GM21529 (cell line): ENCODE results near the gene RASL10A.
"Not testable (repeated sequence)": the region's sequence is repeated elsewhere in the genome, so short reads cannot be mapped to it uniquely, and the experiment has no call there.

ENCODE experiments used
- ATAC-seq: cut with Tn5 transposase; IDR thresholded peaks from one replicate; pipeline ENCODE4 v1.9.1; 2021; ENCODE audit not compliant: unreplicated experiment

RASL10A gene

GRCh38 chr22:29315286-29316140 lies at the start of gene RASL10A:
RASL10A (minus strand) TSS chr22:29315697; CDS start chr22:29315246, 451 bp downstream.
- ATAC-seq: no peak

- ATAC-seq: no peak
Measured at GRCh38 chr22:29359469-29359868, 44.0 kb upstream of the RASL10A start.

- not testable (repeated sequence) for ATAC-seq
Measured at GRCh38 chr22:29357193-29357890, 41.8 kb upstream of the RASL10A start.

- no peak for ATAC-seq
Measured at GRCh38 chr22:29353860-29354259, 38.4 kb upstream of the RASL10A start.

GRCh38 chr22:29353286-29353685 lies 37.8 kb upstream of the RASL10A start:
- ATAC-seq: no peak

- ATAC-seq: no peak
Measured at GRCh38 chr22:29352778-29353177, 37.3 kb upstream of the RASL10A start.

- ATAC-seq: no peak
Measured at GRCh38 chr22:29351891-29352290, 36.4 kb upstream of the RASL10A start.

- ATAC-seq: no peak
Measured at GRCh38 chr22:29351042-29351441, 35.5 kb upstream of the RASL10A start.

GRCh38 chr22:29348956-29349355 lies 33.5 kb upstream of the RASL10A start:
- ATAC-seq: no peak

- no peak for ATAC-seq
Measured at GRCh38 chr22:29348041-29348440, 32.5 kb upstream of the RASL10A start.

- ATAC-seq: no peak
Measured at GRCh38 chr22:29346659-29347058, 31.2 kb upstream of the RASL10A start.

- no peak for ATAC-seq
Measured at GRCh38 chr22:29345932-29346331, 30.4 kb upstream of the RASL10A start.

- ATAC-seq: not testable (repeated sequence)
Measured at GRCh38 chr22:29344889-29345288, 29.4 kb upstream of the RASL10A start.

- no peak for ATAC-seq
Measured at GRCh38 chr22:29344137-29344536, 28.6 kb upstream of the RASL10A start.

GRCh38 chr22:29343313-29343805 lies 27.9 kb upstream of the RASL10A start:
- ATAC-seq: no peak

- ATAC-seq: no peak
Measured at GRCh38 chr22:29342577-29343312, 27.2 kb upstream of the RASL10A start.

GRCh38 chr22:29342177-29342576 lies 26.7 kb upstream of the RASL10A start:
- ATAC-seq: no peak

GRCh38 chr22:29341849-29342127 lies 26.3 kb upstream of the RASL10A start:
- ATAC-seq: no peak

GRCh38 chr22:29341056-29341848 lies 25.8 kb upstream of the RASL10A start:
- ATAC-seq: no peak

- ATAC-seq: no peak
Measured at GRCh38 chr22:29340566-29340965, 25.1 kb upstream of the RASL10A start.
